Stomach (tissue), 19 donors: ENCODE data around the gene GNAT3. TPM values are rescaled to one million over a fixed set of nuclear protein-coding genes. Genes with fewer than 3 reads are reported as not detected.

Source experiments
- DNase-seq, 2 donors: peaks; one replicate each; pipeline versions ENCODE4 v3.0.0 to v3.0.0-alpha.2; 2013 to 2019
- H3K27ac ChIP-seq, 5 donors: fragments of 200-600 bp in 4 of 5; sonication (generic) in 4 of 5; one replicate each; pipeline ENCODE4 v1.5.1; 2013 to 2019; ENCODE audit warnings: mild to moderate bottlenecking in 1 of 5, moderate library complexity in 1 of 5
- H3K27me3 ChIP-seq, 3 donors: fragments of 200-600 bp; sonication (generic); one replicate each; pipeline ENCODE4 v1.5.1; 2017 to 2019; ENCODE audit warnings: mixed run types in 1 of 3
- H3K36me3 ChIP-seq, 4 donors: fragments of 200-600 bp; sonication (generic); 1 replicate in 3 of 4; 2 replicates in 1 of 4; pipeline ENCODE4 v1.5.1; 2016 to 2019
- H3K4me1 ChIP-seq, 4 donors: fragments of 200-600 bp; sonication (generic); one replicate each; pipeline ENCODE4 v1.5.1; 2016 to 2019
- H3K4me3 ChIP-seq, 4 donors: fragments of 200-600 bp; sonication (generic) in 3 of 4; one replicate each; pipeline ENCODE4 v1.5.1; 2016 to 2019; ENCODE audit warnings: mild to moderate bottlenecking in 1 of 4
- H3K9me3 ChIP-seq, 4 donors: fragments of 200-600 bp; sonication (generic); one replicate each; pipeline ENCODE4 v1.5.1; 2016 to 2019
- CTCF ChIP-seq, 7 experiments: fragments of 450-650 bp in 4 of 7; fragments of 200-600 bp in 3 of 7; sonication (generic) in 3 of 7; IDR thresholded peaks; one replicate each; pipeline ENCODE4 v1.5.1; 2016 to 2019; ENCODE audit warnings: antibody characterized with exemption in 7 of 7, control low read depth in 2 of 7, mild to moderate bottlenecking in 1 of 7
- EP300 ChIP-seq: sonication (generic); formaldehyde crosslinking; IDR thresholded peaks from one replicate; pipeline ENCODE4 v1.6.1; 2017; ENCODE audit warnings: antibody characterized with exemption
- POLR2A ChIP-seq, 4 donors: fragments of 450-650 bp; IDR thresholded peaks; one replicate each; pipeline ENCODE4 v1.6.1; 2016; ENCODE audit warnings: antibody characterized with exemption in 4 of 4, control low read depth in 2 of 4, mild to moderate bottlenecking in 1 of 4, moderate library complexity in 1 of 4
- POLR2AphosphoS5 ChIP-seq, 3 donors: sonication (generic); formaldehyde crosslinking; IDR thresholded peaks; one replicate each; pipeline ENCODE4 v1.6.1; 2016; ENCODE audit warnings: antibody characterized with exemption in 3 of 3
- WGBS, 5 donors: extraction: QIAGEN DNeasy Blood & Tissue Kit in 3 of 5; methylation state at CpG; one replicate each; pipeline versions ENCODE4 v1.1.5 to v1.1.7; 2013 to 2018; 5-methylcytosine and 5-hydroxymethylcytosine counted together
- intact Hi-C: fragments of 100-400 bp; cut with DNase I; formaldehyde crosslinking; loops from one replicate; pipeline ENCODE4 v1.15.1; 2023; ENCODE audit warnings: low total_unique reads
- long read RNA-seq, 10 donors: transcript quantifications; one replicate each; lab custom pipeline, GENCODE V29; 2026
- polyA plus RNA-seq, 3 donors: library from polyadenylated mRNA; stranded (reverse); fragments of 200-250 nt; gene quantifications; one replicate each; pipeline ENCODE4 v1.2.3, GENCODE V29; 2013
- total RNA-seq, 5 donors: library from RNA; depleted of rRNA; stranded (reverse); fragments of >200 nt; gene quantifications; one replicate each; pipeline versions ENCODE4 v1.1.0 to v1.2.3, GENCODE V29; 2014 to 2016
- donor health status: healthy with polysubstance abuse.
- donor health status: Bipolar disorder and iron deficiency.
- donor health status: healthy.

Gene GNAT3
- not detected for total RNA-seq
- polyA plus RNA-seq: not detected
- long read RNA-seq, donor 1: 0 reads
- long read RNA-seq, donor 2: 0 reads
- long read RNA-seq, donor 3: 0 reads
- long read RNA-seq, donor 4: 0 reads
- long read RNA-seq, donor 5: 0 reads
- long read RNA-seq, donor 6, partial matches to known transcripts: 85 of 85 reads
- long read RNA-seq, donor 6, other reads (novel, unspliced or antisense): 0 of 85 reads
- long read RNA-seq, donor 7, partial matches to known transcripts: 15 of 15 reads
- long read RNA-seq, donor 7, other reads (novel, unspliced or antisense): 0 of 15 reads
- long read RNA-seq, donor 8: 0 reads
- long read RNA-seq, donor 9: 0 reads
- long read RNA-seq, donor 10: 0 reads

- intact Hi-C loops: no loop called here
- H3K36me3 ChIP-seq: no peaks in the 10 kb centered on the region
- H3K9me3 ChIP-seq: no peaks in the 10 kb centered on the region
- H3K4me1 ChIP-seq: peaks cover 0 to 13% (median 4%) of the 10 kb centered on the region in 4 donors
- H3K4me3 ChIP-seq: no peak within 1 kb of the TSS
- 90 to 99% (median 95%) methylated on average over 3 of the region's 3 CpGs for WGBS, 5 donors
- DNase-seq: no peak
- no peak within 1 kb of the TSS for H3K27ac ChIP-seq
- H3K27me3 ChIP-seq: no peaks in the 10 kb centered on the region
- TF ChIP-seq EP300: no peak
- no peak for TF ChIP-seq CTCF (IDR thresholded peaks at IDR 0.05)
- TF ChIP-seq POLR2A (IDR thresholded peaks at IDR 0.05): no peak
- TF ChIP-seq POLR2AphosphoS5 (IDR thresholded peaks at IDR 0.05): no peak
These were observed at the start of gene GNAT3 for GRCh38 chr7:80511964-80512363. GNAT3 (minus strand) TSS chr7:80512064; CDS start chr7:80511926, 138 bp downstream.

- Histone ChIP-seq H3K27ac (no peak overlapping the region), H3K9me3 (peaks cover 3 to 34% (median 12%) of the 10 kb centered on the region in 4 donors), H3K4me3 (no peak overlapping the region), H3K36me3 (no peaks in the 10 kb centered on the region), H3K27me3 (no peaks in the 10 kb centered on the region), H3K4me1 (no peaks in the 10 kb centered on the region)
- no peak for DNase-seq
- intact Hi-C loops: no loop called here
- 66 to 91% (median 85%) methylated on average over 3 of the region's 3 CpGs for WGBS, 5 donors
- TF ChIP-seq POLR2AphosphoS5 (IDR thresholded peaks at IDR 0.05) (no peak), CTCF (IDR thresholded peaks at IDR 0.05) (no peak), EP300 (no peak), POLR2A (IDR thresholded peaks at IDR 0.05) (no peak)
These were observed 46.3 kb upstream of the GNAT3 start for GRCh38 chr7:80558116-80558515.

- Histone ChIP-seq H3K4me3 (no peak overlapping the region), H3K27me3 (no peaks in the 10 kb centered on the region), H3K9me3 (no peaks in the 10 kb centered on the region), H3K4me1 (peaks cover 0 to 10% (median 0%) of the 10 kb centered on the region in 4 donors), H3K36me3 (no peaks in the 10 kb centered on the region), H3K27ac (peak overlapping the region in 1 of 5 donors; percentile 21)
- intact Hi-C loops: no loop called here
- TF ChIP-seq POLR2AphosphoS5 (IDR thresholded peaks at IDR 0.05) (no peak), CTCF (IDR thresholded peaks at IDR 0.05) (no peak), POLR2A (IDR thresholded peaks at IDR 0.05) (no peak), EP300 (no peak)
- DNase-seq: no peak
- WGBS, 5 donors: 59 to 79% (median 68%) methylated on average over 1 of the region's 1 CpG
These were observed 40.3 kb upstream of the GNAT3 start for GRCh38 chr7:80552031-80552694.

GRCh38 chr7:80550005-80550404, 38.1 kb upstream of the GNAT3 start:
- Histone ChIP-seq H3K9me3 (peaks cover 0 to 18% (median 6%) of the 10 kb centered on the region in 4 donors), H3K36me3 (no peaks in the 10 kb centered on the region), H3K4me3 (no peak overlapping the region), H3K27ac (no peak overlapping the region), H3K4me1 (peaks cover 0 to 10% (median 0%) of the 10 kb centered on the region in 4 donors), H3K27me3 (no peaks in the 10 kb centered on the region)
- TF ChIP-seq POLR2AphosphoS5 (IDR thresholded peaks at IDR 0.05) (no peak), CTCF (IDR thresholded peaks at IDR 0.05) (no peak), POLR2A (IDR thresholded peaks at IDR 0.05) (no peak), EP300 (no peak)
- DNase-seq: no peak
- intact Hi-C loops: no loop called here
- 91 to 94% (median 94%) methylated on average over 2 of the region's 2 CpGs for WGBS, 5 donors
